GM21723 (cell line): ENCODE data around the gene INF2.
"Not testable (repeated sequence)": the region's sequence is repeated elsewhere in the genome, so short reads cannot be mapped to it uniquely, and the experiment has no call there.

ENCODE experiments used
- ATAC-seq: cut with Tn5 transposase; IDR thresholded peaks from one replicate; pipeline ENCODE4 v1.9.1; 2021; ENCODE audit warnings: mild to moderate bottlenecking, moderate library complexity; ENCODE audit not compliant: unreplicated experiment

INF2 gene

DNA sequence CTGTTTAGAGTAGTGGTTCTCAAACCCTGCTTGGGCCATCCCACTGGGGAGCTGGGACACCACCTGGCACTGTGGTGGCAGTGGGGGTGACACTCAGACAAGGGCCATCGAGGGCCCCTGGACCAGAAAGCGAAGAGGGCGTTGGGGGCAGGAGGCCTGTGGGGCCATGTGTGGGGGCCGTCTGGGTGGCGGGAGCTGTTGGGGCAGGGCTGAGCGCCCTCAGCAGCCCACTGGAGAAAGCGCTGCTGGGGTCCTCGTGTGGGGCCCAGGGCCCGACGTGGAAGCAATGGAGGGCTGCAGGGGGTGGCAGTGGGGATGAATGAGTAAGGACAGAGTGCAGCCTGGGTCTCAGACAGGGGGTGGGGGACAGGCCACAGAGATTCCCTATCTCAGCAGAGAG lies 28.7 kb downstream of the INF2 start:
- ATAC-seq = no peak

DNA sequence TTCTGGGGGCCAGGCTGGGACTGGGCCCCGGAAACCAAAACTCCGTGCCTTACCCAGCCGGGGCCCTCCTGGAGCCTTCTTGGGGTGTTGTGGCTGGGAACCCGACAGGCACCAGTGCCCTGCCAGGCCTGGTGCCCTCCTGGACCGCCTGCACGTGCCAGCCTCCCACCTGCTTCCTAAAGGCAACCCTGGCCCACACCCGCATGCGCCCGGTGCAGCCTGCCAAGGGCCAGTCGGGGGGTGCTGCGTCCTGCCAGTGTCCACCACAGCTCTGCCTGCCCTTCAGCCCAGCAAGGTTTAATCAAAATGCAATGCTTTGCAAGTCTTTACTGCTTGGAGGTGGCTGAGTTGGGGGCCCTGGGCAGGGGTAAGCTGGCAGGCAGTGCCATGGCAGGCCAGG lies 29.5 kb downstream of the INF2 start:
- no peak for ATAC-seq

DNA sequence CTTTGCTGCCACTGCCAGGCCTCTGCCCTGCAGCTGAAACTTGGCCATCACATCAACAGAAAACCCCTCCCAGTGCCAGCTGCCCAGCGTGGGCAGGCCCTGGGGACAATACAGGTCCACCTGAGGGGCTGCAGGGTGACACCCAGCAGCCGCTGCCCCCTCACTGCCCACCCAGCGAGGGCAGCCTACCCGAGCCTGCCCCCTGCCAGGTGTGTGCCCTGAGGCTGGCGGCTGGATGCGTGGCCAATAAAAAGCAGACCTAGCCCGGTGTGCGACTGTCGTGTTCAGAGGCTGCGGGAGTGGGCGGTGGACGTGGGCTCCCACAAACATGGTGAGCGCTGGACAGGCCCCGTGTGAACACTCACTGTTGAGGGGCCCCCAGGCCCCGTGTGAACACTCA lies 29.9 kb downstream of the INF2 start:
- ATAC-seq = no peak

DNA sequence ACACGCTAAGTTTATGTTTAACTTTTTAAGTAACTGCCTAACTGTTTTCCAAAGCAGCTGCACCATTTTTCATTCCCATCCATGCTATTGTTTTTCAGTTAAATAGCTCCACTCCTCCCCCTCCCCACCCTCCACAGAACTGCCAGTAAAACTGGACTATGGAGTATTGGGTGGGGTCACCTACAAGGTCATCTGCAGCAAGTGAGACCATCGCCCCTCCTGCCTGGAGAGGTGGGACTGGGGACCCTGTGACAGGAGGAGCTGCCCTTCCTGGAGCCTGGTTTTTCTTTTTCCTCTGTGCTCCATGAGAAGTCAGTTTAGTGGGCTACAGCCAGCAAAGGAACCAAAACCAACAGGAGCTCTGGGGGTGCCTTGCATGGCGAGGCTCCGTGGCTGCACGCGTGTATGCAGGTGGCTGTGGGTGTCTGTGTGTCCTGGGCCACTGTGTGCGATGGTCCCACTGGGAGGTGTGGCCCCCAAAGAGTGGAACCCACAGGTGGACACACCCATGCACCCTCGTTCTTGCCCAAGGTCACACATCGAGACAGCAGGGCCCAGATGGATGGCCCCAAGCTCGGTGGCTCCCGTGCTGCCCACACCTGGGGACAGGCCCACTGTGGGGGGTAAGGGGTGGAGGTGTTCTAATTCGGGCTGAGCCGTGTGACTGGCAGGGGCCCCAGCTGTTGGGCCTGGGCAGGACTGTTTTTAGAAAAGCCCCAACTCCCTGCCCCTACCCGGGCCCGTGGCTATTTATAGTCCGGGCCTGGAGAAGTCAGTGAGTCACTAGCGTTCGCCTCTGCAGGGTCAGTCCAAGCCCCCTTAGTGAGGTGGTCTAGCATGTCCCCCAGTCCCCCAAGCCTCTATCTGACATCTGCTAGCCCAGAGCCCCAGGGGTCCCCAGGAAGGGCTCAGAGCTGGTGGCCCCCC lies 32.4 kb downstream of the INF2 start:
- no peak for ATAC-seq

DNA sequence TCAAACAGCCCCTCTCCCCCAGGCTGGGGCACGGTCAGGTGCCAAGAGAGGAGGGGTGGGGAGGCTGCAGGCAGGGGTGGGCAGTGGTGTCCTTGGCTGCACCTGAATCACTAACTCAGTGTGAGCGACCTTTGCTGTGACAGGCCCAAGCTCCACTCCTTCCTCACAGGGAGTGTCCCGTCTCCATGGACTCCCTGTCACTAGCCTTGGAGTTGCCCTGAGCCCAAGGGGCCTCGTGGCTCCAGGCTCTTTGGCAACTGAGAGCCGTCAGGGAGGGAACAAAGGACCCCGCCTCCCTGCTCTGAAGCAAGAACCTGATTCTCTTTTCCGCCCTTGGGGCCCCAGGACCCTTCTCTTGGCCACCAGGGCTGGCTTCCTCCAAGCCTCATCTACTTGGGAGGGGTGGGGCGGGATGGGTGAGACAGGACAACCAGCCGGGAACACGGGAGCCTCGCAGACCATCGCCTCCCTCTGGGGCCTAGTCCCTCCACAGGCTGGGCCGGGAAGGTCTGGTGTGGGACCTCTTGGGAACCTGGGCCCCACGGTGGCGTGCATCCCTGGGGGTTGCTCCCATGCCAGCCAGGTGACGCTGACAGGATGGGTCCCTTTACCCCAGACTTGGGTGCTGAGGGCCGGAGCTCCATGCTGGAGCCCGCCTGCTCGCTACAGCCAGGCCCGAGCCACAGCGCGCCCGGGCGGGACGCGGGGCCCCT lies 33.7 kb downstream of the INF2 start:
- no peak for ATAC-seq

DNA sequence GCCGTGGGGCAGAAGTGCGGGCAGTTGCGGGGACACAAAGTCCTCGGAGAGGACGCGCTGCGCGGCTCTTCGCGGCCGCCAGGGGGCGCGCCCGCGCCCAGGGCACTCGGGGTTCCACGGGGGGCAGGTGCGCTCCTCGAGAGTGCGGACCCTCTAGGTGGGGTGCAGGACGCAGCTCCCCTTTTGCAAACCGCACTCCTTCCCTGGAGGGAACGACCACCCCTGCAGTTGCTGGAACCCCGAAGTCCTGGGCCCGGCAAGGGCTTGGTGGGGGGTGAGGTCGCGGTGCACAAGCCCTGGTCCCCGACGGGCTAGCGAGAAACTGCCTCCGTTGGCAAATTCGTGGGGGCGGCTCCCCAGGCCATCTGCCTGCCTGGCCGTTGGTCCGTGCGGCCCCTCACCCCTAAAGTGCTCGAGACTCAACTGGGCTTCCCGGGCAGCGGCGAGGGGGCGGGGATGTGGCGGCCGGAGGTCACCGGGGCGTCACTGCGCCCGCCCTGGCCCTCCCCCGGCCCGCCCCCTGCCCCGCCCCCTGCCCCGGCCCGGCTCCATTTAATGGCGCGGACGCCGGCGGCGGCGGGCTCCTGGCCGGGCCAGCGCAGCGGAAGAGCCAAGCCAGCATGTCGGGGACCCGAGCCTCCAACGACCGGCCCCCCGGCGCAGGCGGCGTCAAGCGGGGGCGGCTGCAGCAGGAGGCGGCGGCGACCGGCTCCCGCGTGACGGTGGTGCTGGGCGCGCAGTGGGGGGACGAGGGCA lies 34.4 kb downstream of the INF2 start, which contains the start of gene ADSS1:
Gene ADSS1, plus strand, starts transcription at position 579 of the 756 bp plus-strand sequence. Its CDS starts 42 bp downstream, at position 621.
- no peak for ATAC-seq

DNA sequence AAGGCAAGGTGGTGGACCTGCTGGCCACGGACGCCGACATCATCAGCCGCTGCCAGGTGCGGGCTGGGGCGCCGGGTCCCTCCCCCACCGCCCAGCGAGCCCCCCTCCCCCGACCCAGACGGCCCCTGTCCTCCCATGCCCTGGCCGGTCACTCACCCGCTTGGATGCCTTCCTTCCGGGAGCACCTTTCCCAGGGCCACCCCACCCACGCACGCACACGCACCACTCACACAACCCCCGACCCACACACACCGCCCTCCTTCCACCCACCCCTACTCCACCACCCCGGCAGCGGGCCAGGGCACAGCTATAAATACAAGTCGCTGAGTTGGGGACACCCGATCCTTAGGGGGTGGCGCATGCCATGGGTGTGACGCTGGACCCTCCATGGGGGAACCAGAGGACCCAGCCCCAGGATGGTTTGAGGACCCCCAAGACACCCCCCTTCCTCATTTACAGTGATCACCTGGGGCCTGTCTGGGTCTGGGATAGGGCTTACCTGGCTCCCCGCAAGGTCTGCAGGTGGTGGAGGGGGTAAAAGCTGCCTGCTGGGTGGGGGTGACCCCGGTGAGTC lies 35.1 kb downstream of the INF2 start:
- no peak for ATAC-seq

DNA sequence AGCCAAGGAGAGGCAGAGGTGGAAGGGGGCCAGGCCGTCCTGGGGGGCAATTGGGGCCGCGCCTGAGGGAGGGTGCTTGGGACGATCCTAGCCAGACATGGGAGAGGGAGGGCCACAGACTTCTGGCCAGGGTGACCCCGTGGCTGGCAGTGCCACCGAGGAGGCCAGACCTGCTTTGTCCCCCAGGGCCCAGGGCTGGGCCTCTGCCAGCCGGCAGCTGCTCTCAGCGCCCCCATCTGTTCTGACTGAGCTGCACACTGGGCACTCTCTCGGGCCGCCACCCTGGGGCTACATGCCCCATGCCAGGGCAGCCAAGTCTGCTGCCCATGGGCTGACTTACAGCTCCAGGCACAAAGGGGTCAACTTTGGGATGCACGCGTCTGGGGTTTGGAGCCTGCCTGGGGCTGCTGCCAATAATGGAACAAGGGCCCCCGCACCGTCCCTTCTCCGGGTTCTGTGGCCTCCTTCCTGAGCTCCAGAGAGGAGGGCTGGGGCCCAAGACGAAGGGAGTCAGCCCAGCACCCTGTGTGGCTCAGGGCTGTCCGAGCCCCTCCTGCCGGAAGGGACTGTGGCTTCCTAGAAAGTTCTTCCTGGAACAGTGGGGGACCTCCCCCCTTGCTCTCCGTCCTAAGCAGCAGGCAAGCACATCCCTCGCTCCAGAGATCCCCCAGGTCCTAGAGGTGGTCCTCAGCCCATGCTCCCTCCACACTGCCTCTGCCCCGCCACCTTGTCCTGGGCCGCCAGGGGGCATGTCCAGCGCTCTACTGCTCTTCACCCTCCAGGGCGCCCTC lies 35.8 kb downstream of the INF2 start:
- ATAC-seq = no peak

DNA sequence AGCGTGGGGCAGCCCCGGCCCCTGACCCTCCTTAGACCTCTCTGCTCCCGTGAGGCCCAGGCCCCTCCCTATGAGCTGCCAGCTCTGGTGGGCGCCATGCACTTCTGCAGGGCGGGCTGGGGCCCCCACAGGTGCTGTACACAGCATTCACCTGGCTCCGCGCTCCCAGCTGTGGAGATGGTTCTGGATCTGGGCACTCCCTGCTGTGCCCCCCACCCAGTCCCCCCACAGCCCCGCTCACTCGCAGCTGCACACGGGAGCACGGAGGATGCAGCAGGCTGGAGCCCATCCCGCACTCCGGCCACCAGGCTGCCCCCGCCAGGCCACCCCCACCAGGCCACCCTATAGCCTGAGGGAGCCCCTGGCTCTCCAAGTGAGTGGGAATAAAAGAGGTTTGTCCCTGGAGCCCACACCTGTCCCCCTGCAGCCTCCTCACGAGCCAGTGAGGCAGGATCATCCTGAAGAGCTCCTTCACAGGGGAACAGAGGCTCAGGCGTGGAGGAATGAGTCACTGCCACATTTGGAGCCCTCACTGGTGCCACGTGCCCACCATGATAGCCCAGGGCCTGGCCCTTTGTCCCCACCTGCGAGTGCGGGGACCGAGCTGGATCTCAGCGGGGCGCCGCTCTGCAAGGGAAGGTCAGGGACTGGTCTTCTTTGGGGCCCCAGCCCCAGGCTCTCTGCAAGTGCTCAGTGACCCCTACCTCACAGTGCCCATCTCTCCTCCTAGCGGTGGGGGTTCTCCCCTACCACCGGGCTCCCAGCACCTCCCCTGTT lies 36.5 kb downstream of the INF2 start:
- no peak for ATAC-seq

DNA sequence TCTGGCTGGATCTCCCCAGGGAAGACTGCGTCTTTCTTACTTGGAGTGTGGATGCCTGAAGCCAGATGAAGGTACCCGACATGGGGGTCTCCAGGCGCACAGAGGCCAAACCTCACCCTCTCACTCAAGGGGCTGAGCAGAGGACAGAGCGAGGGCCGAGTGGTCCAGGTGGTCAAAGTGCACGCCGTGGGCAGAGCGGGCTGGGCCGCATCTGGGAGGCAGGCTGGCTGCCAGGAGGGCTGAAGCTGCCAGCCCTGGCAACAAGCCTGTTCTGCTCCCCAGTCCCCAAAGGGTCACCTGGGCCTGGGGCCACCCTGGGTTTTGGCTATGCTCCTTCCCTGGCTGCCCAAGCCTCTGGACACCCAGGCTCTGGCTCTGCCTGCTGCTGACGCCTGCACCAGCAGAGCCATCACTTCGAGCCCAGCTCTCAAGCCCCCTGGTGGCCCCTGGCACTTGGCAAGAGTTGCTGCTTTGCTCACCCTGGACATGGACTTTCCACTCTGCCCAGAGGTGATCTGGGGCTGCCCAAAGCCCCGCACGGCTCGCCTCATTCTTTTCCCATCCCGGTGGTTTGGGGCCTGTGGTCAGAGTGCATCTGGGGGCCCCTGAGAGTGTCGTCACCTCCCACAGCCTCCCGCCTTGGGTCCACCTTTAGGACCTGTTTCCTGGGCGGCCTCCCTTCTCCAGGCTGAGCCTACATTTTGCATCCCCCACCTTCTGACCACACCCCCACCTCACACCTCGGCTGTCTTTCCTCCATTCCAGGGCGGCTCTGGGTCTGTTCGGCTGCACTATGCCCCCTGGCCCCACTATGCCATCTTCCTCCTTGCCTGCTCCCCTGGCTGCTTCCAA lies 37.4 kb downstream of the INF2 start:
- ATAC-seq = no peak

DNA sequence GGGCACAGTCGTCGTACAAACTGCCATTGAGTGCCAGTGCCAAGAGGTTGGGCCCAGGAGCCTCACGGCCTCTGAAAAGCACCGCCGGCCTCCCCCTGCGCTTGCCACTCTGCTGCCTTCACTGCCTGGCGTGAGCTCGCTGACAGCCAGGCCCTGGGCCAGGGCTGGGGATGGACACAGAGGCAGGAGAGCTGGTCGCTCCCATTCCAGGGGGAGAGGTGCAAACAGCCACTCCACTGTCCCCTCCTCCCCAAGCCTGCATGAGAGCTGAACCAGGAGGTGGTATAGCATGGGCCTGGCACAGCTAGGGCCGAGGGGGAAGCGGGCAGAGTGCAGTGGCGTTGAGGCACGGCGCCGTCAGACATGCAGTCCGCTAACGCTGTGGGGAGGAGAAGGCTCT lies 39.2 kb downstream of the INF2 start:
- ATAC-seq = no peak

DNA sequence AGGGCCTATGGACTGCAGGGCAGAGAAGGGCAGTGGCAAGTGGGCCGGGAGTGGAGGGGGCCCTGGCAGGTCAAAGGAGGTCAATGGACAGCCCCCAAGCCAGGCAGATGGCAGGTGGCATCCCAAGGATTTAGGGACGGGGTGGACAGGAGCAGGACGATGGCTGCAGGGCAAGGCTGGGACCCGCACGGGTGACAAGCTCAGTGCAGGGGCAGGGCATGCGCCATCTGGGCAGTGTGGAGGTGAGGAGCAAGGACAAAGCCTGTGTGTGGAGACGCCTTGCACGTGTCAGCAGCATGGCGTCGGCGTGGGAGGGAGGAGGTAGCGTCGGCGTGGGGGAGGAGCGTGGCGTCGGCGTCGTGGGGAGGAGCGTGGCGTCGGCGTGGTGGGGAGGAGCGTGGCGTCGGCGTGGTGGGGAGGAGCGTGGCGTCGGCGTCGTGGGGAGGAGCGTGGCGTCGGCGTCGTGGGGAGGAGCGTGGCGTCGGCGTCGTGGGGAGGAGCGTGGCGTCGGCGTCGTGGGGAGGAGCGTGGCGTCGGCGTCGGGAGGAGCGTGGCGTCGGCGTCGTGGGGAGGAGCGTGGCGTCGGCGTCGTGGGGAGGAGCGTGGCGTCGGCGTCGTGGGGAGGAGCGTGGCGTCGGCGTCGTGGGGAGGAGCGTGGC lies 39.9 kb downstream of the INF2 start:
- ATAC-seq = not testable (repeated sequence)

DNA sequence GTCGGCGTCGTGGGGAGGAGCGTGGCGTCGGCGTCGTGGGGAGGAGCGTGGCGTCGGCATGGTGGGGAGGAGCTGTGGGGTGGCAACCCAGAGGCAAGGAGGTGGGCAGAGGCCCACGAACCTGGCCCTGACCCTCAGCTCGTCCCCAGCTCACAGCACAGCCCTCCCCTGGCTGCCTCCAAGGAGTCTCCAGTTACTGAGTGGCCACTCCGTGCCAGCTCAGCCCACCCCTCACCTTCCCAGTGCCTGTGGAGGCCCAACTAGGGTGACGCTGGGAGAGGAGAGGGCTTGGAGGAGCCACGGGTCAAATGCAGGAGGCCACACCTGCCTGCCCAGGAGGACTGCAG lies 40.4 kb downstream of the INF2 start:
- no peak for ATAC-seq

DNA sequence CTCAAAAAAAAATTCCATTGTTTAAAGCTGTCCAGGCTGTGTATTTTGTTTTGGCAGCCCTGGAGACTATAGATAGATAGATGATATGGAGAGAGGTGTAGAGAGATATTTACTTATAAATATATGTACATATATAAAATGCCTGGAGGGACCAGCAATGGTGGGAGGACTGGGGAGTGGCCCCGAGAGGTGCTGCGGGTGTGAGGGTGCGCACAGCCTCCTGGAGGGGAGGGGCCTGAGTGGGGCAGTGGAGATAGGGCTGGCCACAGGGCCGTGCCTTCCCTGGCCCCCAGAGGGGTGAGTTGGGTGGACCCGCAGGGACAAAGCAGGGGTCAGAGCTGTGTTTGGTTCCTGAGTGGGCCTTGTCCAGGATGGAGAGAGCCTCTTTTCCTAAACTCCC lies 41.1 kb downstream of the INF2 start:
- ATAC-seq = no peak

DNA sequence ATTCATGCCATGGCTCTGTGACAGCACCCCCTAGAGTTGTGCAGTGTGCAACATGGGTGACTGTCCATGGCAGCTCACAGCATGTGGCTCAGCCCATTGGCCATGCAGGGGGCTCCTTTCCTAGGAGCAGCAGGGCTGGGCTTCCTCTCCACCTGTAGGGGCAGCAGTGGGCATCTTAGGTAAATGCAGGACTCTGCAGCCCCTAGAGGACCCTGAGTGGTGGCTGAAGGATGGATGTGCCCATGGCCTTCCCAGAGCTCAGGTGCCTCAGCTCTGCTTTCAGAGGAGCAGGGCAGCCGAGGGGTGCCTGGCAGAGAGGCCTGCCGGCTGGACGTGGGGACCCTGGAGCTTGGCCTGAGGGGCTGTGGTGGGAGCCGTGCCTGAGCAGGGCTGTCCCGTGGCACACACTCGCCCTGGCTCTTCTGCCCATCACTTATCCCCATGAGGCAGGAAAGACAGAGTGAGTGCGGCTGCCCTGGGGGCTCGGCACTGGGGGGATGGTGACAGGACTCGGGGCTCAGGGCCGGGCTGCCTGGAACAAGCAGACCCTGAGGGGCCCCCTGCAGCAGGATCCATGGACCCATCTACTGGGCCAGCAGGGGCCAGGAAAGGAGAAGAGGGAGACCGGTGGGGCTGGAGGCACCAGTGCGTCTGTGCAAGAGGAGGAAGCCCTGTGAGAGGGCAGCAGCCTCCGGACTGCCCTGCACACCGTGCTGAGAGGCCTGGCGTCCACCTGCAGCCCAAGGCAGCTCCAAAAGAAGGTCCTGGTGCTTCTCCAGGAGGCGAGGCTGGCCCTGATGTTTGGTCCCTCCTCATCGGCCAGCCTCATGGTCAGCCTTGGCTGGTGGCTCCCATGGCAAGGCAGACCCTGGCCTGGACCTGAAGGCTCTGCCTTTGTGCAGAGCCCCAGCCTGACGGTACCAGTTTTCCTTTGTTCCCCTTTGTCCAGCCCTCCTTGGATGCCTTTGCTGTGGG lies 42.2 kb downstream of the INF2 start:
- no peak for ATAC-seq

DNA sequence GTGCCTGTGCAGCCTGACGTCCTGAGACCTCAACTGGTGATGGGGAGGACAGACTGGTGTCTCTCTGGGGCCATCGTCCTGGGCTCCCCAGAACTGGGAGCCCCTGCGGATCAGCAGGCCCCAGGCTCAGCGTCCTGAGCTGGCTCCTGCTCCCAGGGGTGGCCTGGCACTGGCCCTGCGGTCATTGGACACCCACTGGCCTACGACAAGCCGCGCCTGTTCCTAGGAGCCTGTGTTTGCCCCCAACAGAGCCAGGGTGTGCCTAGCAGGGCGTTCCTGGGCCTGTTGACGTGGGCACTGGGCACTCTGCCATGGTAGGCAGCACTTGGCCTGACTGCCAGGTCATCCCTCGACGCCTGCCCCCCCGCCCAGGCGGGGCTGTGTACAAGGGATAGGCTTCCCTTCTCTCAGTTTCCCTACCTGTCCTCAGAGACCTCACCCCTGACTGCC lies 43.0 kb downstream of the INF2 start:
- no peak for ATAC-seq
